ENCODE results near the gene ZNF587.
"Not testable (repeated sequence)": the region's sequence is repeated elsewhere in the genome, so short reads cannot be mapped to it uniquely, and the experiment has no call there.

The ZNF587 gene

DNA sequence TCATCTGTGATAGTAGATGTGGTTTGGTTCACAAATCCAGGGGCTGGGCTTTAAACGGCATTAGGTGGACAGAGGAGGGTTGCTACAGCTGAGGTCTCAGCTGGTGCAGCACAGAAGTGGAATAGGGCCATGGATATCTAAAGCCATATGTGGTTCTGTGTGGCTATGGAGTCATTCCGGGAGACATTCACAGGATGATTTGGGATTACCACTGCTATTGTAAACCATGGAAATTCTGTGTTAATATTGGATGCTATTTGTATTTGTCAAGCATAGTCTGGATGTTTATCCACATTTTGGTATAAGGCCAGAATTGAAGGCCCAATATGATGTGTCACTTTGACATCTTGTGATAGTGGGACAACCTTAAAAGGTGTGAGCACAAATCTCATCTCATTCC, 26.5 kb upstream of the ZNF587 start:
- FAIRE-seq = not testable (repeated sequence)

DNA sequence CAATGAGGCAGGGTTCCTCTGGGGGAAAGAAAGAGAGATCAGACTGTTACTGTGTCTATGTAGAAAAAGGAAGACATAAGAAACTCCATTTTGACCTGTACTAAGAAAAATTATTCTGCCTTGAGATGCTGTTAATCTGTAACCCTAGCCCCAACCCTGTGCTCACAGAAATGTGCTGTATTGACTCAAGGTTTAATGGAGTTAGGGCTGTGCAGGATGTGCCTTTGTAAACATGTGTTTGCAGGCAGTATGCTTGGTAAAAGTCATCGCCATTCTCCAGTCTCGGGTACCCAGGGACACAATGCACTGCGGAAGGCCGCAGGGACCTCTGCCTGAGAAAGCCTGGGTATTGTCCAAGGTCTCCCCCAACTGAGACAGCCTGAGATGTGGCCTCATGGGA, 26.1 kb upstream of the ZNF587 start:
- not testable (repeated sequence) for FAIRE-seq

DNA sequence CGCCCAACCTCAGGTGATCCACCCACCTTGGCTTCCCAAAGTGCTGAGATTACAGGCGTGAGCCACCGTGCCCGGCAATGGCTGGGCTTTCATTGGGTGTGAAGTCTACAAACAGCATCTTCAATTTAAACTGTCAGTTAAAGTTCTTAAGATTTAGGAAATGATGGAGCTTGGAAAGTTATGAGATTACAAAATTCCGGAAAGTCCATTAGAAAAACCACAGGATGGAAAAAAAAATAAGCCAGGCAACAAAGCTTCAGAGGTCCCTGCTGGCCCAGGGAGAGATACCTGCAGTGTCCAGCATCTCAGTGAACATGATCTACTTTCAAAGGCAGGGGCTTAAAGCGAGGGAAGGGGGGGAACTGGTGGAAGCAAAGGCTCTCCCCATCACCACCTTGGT, 24.1 kb upstream of the ZNF587 start:
- FAIRE-seq = no peak

DNA sequence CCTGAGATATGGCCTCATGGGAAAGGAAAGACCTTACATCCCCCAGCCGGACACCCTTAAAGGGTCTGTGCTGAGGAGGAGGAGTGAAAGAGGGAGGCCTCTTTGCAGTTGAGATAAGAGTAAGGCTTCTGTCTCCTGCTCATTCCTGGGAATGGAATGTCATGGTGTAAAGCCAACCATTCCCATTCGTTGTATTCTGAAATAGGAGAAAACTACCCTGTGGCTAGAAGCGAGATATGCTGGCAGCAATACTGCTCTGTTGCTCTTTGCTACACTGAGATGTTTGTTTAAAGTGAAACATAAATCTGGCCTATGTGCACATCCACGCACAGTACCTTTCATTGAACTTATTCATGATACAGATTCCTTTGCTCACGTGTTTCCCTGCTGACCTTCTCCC, 20.3 kb upstream of the ZNF587 start:
- FAIRE-seq = no peak

DNA sequence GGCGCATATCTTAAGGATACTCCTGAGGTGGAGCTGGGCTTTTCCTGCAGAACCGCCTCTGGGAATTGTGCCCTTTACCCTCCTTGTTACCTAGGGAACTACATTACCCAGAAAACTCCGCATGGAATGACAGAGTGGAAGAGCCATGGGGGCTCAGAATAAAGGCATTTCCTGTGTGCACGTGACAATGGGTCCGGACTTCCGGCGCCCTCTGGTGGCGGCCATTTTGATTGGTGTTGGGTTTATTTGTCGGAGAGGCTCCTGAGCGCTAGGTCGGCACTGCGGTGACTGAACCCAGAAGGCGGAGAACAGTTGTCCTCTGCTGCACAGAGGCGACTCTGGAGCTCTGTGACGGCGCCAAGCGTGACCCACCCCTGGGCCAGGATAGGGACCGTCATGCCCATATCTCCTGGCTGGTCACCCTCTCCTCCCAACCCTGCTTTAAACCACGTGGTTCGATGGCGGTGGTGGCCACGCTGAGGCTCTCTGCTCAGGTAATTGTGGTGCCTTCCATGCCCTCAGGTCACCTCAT, 19.5 kb upstream of the ZNF587 start, which contains the start of gene ZNF587B:
TSS of gene ZNF587B (plus strand) at position 229 of the 532 bp plus-strand sequence. CDS start at position 459, 230 bp downstream.
- peak; percentile 17 for FAIRE-seq

DNA sequence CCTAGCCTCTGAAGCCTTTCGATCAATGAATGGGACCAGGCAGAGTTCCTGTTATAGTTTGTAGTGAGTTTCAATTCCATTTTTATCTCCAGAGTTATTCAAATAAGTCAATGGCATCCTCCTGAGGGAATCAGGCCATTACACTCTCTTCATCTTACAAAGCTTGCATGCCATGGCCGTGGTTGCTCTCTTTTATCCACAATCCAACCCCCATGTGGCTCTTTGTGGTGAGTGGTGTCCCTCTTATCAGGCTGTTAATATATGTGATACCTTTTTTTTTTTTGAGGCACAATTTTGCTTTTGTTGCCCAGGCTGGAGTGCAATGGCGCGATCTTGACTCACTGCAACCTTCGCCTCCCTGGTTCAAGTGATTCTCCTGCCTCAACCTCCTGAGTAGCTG, 12.7 kb upstream of the ZNF587 start:
- not testable (repeated sequence) for FAIRE-seq

DNA sequence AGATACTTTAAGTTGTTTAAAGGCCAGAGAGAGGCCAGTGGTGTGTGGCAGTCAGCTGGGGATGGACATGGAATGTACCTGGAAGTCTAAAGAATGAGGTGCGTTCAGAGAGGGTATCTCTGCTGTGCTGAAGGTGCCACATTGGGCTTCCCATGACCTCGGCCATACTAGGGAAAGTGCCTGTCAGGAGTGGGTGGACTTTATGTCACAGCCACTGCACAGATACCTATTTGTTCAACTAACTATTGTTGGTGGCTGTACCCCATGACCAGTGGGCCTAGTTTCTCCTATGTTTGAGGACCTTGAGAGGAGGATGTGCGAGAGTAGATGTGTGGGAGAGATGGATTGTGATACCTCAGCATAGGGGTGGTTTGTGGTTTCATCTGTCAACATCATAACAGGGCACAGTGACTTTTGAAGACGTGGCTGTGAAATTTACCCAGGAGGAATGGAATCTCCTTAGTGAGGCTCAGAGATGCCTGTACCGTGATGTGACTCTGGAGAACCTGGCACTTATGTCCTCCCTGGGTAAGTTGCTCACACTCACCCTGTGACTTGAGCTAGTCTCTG, 11.0 kb upstream of the ZNF587 start:
- FAIRE-seq = not testable (repeated sequence)

DNA sequence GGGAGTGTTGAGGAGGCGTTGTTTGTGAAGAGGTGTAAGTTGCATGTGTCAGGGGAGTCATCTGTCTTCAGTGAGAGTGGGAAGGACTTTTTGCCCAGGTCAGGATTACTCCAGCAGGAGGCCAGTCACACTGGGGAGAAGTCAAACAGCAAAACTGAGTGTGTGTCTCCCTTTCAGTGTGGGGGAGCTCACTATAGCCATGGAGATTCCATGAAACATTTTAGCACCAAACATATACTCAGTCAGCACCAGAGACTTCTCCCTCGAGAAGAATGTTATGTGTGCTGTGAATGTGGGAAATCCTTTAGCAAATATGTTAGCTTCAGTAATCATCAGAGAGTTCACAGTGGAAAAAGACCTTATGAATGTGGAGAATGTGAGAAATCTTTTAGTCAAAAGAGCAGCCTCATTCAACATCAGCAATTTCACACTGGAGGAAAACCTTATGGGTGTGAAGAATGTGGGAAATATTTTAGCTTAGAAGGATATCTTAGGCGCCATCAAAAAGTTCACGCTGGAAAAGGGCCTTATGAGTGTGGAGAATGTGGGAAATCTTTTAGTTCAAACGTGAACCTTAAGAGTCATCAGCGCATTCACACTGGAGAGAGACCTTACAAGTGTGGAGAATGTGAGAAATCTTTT, 8.4 kb upstream of the ZNF587 start:
- no peak for FAIRE-seq

DNA sequence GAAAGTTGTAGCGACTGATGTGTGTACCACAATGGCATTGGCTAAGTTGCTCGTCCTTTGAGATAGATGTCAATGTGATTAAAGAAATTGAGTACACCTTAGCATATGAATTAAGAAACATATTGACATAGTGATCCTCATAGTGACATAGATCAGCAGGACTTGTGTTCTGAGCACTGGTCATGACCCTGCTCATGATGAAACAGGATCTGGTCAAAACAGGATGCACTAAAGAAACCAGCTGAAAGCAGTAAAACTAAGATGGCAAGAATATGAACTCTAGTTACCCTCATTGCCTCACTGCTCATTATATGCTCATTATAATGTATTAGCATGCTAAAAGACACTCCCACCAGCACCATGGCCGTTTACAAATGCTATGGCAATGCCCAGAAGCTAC, 2.5 kb upstream of the ZNF587 start:
- not testable (repeated sequence) for FAIRE-seq

DNA sequence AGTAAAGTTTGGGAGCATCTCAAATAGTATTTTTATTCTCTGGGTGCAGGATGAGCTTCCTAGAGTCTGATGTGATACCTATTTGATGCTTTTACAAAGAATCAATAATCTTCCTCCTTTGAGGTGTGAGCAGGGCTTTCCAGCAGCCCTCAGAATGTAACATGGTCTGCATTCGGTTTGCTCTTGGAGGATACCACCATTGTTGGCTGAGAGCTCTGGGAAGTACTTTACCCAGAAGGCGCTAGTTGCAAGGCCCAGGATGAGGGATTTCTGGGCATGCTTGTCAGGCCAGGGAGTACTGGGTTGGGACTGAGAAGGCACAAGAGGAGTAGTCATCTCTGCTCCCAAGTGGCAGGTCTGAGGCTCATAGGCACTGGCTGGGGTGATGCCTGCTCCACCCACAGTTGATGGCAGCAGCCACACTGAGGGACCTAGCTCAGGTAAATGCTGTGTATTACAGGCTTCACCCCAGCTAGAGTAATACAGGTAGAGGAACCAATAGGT, 445 bp upstream of the ZNF587 start:
- FAIRE-seq = not testable (repeated sequence)

DNA sequence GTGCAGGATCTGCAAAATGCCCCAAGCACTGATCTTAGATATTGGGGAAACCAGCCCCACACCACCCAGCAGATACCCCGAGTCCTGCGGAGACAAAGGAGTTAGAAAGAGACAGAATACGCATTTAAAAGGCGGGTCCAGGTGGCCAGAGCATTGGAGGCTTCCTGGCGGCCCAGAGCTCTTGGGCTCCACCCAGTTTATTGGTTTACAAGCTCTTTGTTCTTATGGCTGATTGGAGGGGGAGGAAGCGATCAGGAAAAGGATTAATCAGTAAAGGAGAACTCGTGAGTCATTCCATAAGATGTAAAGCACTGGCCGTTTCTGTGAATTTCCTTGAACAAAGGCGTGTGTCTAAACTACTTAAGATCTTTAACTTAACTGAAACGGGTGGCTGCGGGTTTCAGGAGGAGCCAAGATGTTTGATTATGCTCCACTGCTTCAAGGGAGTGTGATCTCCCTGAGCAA, 926 bp downstream of the ZNF587 start:
- FAIRE-seq = no peak

DNA sequence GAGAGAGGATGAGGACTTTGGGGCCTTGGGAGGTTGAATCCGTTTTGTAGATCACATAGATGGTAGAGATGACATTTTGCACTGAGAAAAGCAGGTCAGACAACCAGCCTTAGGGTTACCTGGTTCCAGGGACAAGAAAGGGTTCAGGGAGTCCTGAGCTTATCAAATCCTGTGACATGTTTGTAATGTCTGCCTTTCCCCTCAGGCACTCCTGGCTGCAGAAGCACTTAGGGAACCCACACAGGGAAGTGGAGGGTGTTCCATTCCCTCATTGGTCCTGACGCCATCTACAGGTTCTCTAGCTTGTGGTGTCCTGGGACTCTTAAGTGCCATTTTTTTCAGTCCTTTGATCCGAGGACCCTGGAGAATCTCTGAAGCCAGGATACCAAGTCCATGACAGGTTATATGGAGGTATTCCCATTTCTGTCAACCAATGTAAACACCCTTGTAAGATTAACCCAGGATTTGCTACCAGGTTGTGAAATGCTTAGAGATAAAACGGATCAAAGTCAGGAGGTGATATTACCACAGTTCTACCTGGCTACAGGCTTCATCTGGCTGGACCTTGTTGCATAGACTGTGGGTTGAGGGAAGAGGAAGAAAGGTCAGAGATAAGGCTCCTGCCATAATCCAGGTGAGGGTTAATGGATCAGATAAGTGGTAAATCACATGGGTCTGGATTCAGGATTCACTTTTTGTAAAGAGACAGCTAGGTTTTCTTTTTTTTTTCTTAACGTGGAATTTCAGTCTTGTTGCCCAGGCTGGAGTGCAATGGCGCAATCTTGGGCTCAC, 2.3 kb downstream of the ZNF587 start:
- FAIRE-seq = not testable (repeated sequence)

DNA sequence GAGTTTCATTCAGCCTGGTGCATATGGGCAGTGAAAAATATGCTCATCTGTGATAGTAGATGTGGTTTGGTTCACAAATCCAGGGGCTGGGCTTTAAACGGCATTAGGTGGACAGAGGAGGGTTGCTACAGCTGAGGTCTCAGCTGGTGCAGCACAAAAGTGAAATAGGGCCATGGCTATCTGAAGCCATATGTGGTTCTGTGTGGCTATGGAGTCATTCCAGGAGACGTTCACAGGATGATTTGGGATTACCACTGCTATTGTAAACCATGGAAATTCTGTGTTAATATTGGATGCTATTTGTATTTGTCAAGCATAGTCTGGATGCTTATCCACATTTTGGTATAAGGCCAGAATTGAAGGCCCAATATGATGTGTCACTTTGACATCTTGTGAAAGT, 4.5 kb downstream of the ZNF587 start:
- not testable (repeated sequence) for FAIRE-seq

DNA sequence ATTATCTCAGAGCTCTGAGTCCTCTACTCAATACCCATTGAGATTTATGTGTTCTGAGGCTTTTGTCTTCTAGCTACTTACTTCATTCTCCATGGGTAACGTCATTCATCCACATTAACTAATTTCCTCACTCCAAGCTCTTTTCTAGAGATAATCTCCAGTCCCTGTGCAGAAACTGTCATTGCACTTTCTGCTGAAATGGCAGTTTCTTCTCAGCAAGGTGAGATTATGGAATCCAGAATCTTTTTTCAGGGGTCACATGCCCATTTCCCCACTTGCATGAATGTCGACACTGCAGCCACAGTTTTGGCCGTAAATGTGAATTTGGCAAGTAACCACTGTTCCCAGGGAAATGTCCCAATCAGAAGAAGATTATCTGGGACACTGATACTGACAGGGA, 12.7 kb downstream of the ZNF587 start:
- FAIRE-seq = not testable (repeated sequence)

DNA sequence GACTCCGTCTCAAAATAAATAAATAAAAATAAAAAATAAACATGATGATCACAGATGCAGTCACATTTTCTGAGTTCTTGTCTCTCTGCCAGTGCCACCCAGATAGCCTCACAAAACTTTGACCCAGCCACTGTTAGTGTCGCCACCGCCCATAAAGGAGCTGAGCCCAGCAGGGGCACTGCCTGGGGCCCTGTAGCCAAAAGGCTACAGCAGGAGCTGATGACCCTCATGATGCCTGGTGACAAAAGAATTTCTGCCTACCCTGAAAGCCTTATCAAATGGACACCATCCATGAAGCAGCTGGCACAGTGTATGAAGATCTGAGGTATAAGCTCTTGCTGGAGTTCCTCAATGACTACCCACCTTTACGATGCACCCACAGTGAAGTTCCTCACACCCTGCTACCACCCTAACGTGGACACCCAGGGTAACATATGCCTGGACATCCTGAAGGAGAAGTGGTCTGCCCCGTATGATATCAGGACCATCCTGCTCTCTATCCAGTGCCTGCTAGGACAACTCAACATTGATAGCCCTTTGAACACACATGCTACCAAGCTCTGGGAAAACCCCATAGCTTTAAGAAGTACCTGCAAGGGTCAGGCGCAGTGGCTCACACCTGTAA, 18.3 kb downstream of the ZNF587 start:
- FAIRE-seq = no peak

DNA sequence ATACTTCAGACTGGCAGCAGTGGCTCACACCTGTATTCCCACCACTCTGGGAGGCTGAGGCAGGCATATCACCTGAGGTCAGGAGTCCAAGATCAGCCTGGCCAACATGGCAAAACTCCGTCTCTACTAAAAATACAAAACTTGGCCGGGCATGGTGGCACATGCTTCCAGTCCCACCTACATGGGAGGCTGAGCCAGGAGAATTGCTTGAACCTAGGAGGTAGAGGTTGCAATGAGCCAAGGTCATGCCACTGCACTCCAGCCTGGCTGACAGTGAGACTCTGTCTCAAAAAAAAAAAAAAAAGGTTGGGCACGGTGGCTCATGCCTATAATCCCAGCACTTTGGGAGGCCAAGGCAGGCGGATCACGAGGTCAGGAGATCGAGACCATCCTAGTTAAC, 20.0 kb downstream of the ZNF587 start:
- FAIRE-seq = not testable (repeated sequence)

DNA sequence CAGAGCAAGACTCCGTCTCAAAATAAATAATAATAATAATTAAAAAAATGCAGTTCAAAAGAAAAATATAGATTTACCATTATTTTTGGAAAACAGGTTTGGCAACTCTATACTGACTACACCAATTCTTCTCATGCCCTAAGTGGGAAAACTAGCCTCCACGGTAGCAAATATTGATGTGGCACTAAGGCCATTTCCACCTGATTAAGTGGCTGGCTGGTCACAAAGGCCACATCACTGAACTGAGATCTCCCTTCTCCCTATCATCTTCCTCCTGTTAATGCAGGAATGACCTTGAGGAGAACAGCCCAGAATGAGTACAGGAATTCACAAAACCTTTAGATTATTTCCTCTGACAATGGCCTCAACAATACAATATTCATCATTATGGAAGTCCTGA, 20.6 kb downstream of the ZNF587 start:
- FAIRE-seq = no peak

DNA sequence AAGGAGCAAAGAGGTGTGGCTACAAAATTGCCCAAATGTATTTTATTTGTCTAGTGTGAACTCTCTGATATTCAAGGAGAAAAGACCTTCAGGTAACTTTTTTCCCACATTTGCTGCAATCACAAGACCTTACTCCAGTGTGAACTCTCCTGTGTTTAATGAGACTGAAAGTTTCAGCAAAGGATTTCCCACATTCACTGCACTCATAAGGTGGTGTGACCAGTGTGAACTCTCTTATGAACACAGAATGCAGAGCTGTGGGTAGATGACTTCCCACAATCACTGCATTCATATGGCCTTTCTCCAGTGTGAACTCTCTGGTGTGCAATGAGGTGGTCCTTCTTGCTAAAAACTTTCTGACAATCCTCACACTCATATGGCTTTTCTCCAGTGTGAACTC, 22.8 kb downstream of the ZNF587 start:
- FAIRE-seq = no peak

DNA sequence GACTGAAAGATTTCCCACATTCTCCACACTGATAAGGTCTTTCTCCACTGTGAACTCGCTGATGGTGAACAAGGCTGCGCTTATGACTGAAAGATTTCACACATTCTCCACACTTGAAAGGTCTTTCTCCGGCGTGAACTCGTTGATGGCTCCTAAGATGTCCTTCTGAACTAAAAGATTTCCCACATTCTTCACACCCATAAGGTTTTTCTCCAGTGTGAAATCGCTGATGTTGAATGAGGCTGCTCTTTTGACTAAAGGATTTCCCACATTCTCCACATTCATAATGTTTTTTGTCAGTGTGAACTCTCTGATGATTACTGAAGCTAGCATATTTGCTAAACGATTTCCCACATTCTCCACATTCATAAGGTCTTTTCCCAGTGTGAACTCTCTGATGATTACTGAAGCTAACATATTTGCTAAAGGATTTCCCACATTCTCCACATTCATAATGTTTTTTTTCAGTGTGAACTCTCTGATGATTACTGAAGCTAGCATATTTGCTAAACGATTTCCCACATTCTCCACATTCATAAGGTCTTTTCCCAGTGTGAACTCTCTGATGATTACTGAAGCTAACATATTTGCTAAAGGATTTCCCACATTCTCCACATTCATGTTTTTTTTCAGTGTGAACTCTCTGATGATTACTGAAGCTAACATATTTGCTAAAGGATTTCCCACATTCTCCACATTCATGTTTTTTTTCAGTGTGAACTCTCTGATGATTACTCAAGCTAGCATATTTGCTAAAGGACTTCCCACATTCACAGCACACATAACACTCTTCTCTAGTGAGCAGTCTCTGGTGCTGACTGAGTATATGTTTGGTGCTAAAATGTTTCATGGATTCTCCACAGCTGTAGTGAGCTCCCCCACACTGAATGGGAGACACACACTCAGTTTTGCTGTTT, 24.5 kb downstream of the ZNF587 start:
- FAIRE-seq = not testable (repeated sequence)

DNA sequence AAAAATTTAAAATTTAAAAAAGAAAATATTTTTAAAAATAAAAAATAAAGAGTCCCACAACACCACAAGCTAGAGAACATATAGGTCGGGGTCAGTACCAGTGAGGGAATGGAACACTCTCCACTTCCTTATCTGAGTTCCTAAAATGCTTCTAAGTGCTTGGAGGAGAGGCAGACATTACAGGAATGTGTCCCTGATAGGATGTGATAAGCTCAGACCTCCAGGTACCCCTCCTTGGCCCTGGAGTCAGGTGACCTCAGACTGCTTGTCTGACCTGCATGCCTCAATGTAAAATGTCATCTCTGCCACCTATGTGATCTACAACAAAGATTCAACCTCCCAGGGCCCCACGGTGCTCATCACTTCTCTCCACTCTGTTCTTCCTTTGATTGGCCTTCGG, 36.4 kb downstream of the ZNF587 start:
- FAIRE-seq = no peak

DNA sequence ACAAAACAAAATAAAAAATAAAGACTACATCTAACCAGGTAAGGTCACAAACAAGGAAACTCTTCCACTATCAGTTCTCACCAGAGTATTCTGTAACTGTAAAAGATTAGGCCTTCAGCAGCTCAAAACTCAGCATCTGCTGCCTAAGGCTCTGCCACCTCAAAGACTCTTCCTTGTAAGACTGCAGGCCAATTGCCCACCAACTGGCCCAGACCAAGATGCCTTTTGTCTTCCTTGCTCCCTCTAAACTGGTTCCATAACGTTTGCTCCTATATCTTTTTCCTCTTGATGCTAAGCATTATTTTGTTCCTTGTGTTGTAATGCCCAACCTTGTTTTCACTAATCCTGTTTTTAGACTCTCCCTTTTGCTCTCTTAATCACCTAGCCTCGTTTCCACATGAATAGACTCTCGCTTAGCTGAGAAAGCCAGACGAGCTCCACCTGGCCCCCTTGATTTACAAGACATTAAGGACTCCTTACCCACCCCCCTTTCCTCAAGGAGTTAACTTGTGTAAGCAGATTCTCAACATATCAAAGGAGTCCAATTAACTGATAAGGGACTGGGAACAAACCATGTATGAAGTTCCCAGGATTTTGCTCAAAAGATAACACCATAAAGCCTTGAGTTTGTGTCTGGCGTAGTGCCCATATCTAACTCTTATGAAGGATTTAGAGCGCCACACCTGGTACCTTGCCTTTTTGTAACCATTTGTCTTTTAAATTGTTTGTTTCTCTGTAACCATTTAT, 37.7 kb downstream of the ZNF587 start:
- no peak for FAIRE-seq
